K562 (cell line): Measurements from ENCODE around the gene CEMP1. TPM values are rescaled to one million over a fixed set of nuclear protein-coding genes. Genes with fewer than 3 reads are reported as not detected.

ENCODE experiments used
- ATAC-seq: fragments of 200-7000 bp; cut with Tn5 transposase; 3 replicates; pipeline ENCODE4 v1.9.1; 2020; ENCODE audit warnings: moderate library complexity
- BruUV-seq: library from RNA; stranded (reverse); fragments of 400-500 nt; replicated peaks from 2 replicates; lab custom pipeline; 2021; lab: Mats Ljungman, UMichigan
- CTCF ChIA-PET: fragments of 300-600 bp; formaldehyde crosslinking; extraction: SDS; loops from one replicate; lab custom pipeline; 2021; ENCODE audit warnings: low intra/inter-chr PET ratio; lab: Yijun Ruan, JAX
- POLR2A ChIA-PET: fragments of 300-600, 350-650 bp; sonication (Branson Sonifier 250); formaldehyde crosslinking; extraction: SDS; loops from one replicate; lab custom pipeline; 2021; ENCODE audit warnings: antibody characterized with exemption, inconsistent platforms; lab: Yijun Ruan, JAX
- DNase-seq, 4 experiments: peaks; one replicate each; pipeline versions ENCODE4 v3.0.0 to v3.0.0-alpha.2; 2011 to 2018; ENCODE audit warnings: low spot score in 3 of 4, mixed read lengths in 3 of 4; ENCODE audit errors: extremely low read depth in 1 of 4
- FAIRE-seq: peaks from 2 replicates; lab custom pipeline; 2011; peaks lifted over from hg19 to GRCh38; lab: Jason Lieb, UNC
- H2AFZ ChIP-seq: 2 replicates; pipeline ENCODE4 v1.6.0; 2011; ENCODE audit warnings: low read depth, low read length, control low read depth, inconsistent platforms
- H3K27ac ChIP-seq: fragments of 200-600 bp; 3 replicates; pipeline ENCODE4 v1.8.0; 2011; ENCODE audit warnings: low read depth, mild to moderate bottlenecking, control low read depth, inconsistent platforms, low read length, moderate library complexity, mixed read lengths; ENCODE audit errors: extremely low read depth
- H3K27me3 ChIP-seq, 2 experiments: fragments of 300-600 bp in 1 of 2; 2 replicates in 1 of 2; 3 replicates in 1 of 2; pipeline versions ENCODE4 v1.6.0 to v1.8.0; 2011; ENCODE audit warnings: inconsistent platforms in 2 of 2, low read length in 2 of 2, mild to moderate bottlenecking in 1 of 2, mixed read lengths in 1 of 2, moderate library complexity in 1 of 2; ENCODE audit not compliant: control insufficient read depth in 2 of 2, insufficient read depth in 2 of 2
- H3K36me3 ChIP-seq: fragments of 300-600 bp; 3 replicates; pipeline ENCODE4 v1.8.0; 2011; ENCODE audit warnings: mild to moderate bottlenecking, low read length, inconsistent platforms; ENCODE audit not compliant: control insufficient read depth, insufficient read depth
- H3K4me1 ChIP-seq, 2 experiments: fragments of 200-600 bp in 1 of 2; replicated peaks in 1 of 2; 2 replicates in 1 of 2; 3 replicates in 1 of 2; pipeline versions ENCODE4 v1.5.1 to v1.8.0; 2011; ENCODE audit warnings: inconsistent platforms in 2 of 2, low read length in 2 of 2, mild to moderate bottlenecking in 1 of 2, mixed read lengths in 1 of 2, moderate library complexity in 1 of 2; ENCODE audit not compliant: control insufficient read depth in 2 of 2, insufficient read depth in 2 of 2
- H3K4me2 ChIP-seq: 2 replicates; pipeline ENCODE4 v1.6.1; 2011; ENCODE audit warnings: low read length, control low read depth, inconsistent platforms, mixed read lengths; ENCODE audit not compliant: insufficient read depth
- H3K4me3 ChIP-seq: fragments of 200-600 bp; sonication (generic), shearing (Covaris generic); 2 replicates; pipeline ENCODE4 v1.5.1; 2016; ENCODE audit warnings: control low read depth, inconsistent platforms
- H3K79me2 ChIP-seq: fragments of 200-600 bp; 3 replicates; pipeline ENCODE4 v1.8.0; 2011; ENCODE audit warnings: low read length, inconsistent platforms; ENCODE audit not compliant: control insufficient read depth, insufficient read depth
- H3K9ac ChIP-seq, 2 experiments: 2 replicates each; pipeline versions ENCODE4 v1.6.0 to v1.6.1; 2011; ENCODE audit warnings: low read depth in 2 of 2, low read length in 2 of 2, control low read depth in 1 of 2, inconsistent platforms in 1 of 2, mild to moderate bottlenecking in 1 of 2, mixed read lengths in 1 of 2; ENCODE audit not compliant: insufficient read depth in 1 of 2
- H3K9me1 ChIP-seq: one replicate; pipeline ENCODE4 v1.6.0; 2011; ENCODE audit warnings: inconsistent platforms, mild to moderate bottlenecking, low read length, moderate library complexity; ENCODE audit not compliant: control insufficient read depth, insufficient read depth
- H3K9me3 ChIP-seq: replicated peaks from 2 replicates; pipeline ENCODE4 v1.5.1; 2011; ENCODE audit warnings: low read depth, low read length, inconsistent platforms; ENCODE audit not compliant: control insufficient read depth, insufficient read depth
- H4K20me1 ChIP-seq: replicated peaks from 2 replicates; pipeline ENCODE4 v1.6.1; 2011; ENCODE audit warnings: low read length, inconsistent platforms, mixed read lengths; ENCODE audit not compliant: control insufficient read depth, insufficient read depth
- CEBPG ChIP-seq, 3 experiments: fragments of 200-800 bp in 1 of 3; sonication (Bioruptor generic) in 1 of 3; sonication (generic) in 1 of 3; formaldehyde crosslinking in 1 of 3; IDR thresholded peaks in 2 of 3; conservative IDR thresholded peaks in 1 of 3; 2 replicates each; pipeline versions ENCODE4 v1.6.1 to v1.8.0; 2016 to 2022; ENCODE audit warnings: missing compliant biosample characterization in 2 of 3, missing genetic modification characterization in 2 of 3, mild to moderate bottlenecking in 1 of 3, missing genetic modification reagents in 1 of 3
- CHD4 ChIP-seq: fragments of 200-600 bp; sonication (generic); IDR thresholded peaks from 3 replicates; pipeline ENCODE4 v1.6.1; 2012; ENCODE audit warnings: low read depth, mild to moderate bottlenecking, mixed read lengths, low read length, inconsistent platforms; ENCODE audit not compliant: insufficient read depth, insufficient replicate concordance, poor library complexity, severe bottlenecking
- CTBP1 ChIP-seq: fragments of 450-650 bp; IDR thresholded peaks from 2 replicates; pipeline ENCODE4 v1.6.1; 2016; ENCODE audit warnings: borderline replicate concordance
- CXXC5 ChIP-seq: fragments of 250-450 bp; sonication (Bioruptor Pico); IDR thresholded peaks from 2 replicates; pipeline ENCODE4 v1.8.0; 2022; ENCODE audit warnings: inconsistent platforms, mild to moderate bottlenecking, moderate library complexity
- DPF2 ChIP-seq: fragments of 450-650 bp; IDR thresholded peaks from 2 replicates; pipeline ENCODE4 v1.6.1; 2016
- EP300 ChIP-seq: IDR thresholded peaks from 2 replicates; pipeline ENCODE4 v1.6.1; 2012; ENCODE audit warnings: low read length, improper control_type of control experiment
- FOXJ3 ChIP-seq: sonication (generic); formaldehyde crosslinking; IDR thresholded peaks from 2 replicates; pipeline ENCODE4 v1.4.0; 2020; ENCODE audit warnings: mild to moderate bottlenecking, missing genetic modification reagents
- HDAC1 ChIP-seq, 2 experiments: fragments of 450-650 bp; IDR thresholded peaks; 2 replicates each; pipeline ENCODE4 v1.6.1; 2016 to 2017; ENCODE audit warnings: inconsistent platforms in 1 of 2, mild to moderate bottlenecking in 1 of 2, moderate library complexity in 1 of 2
- HMGN3 ChIP-seq: IDR thresholded peaks from 2 replicates; pipeline ENCODE4 v1.6.1; 2011; ENCODE audit warnings: borderline replicate concordance, low read depth, mild to moderate bottlenecking, mixed read lengths, low read length; ENCODE audit not compliant: insufficient read length; ENCODE audit errors: extremely low read depth
- MTA3 ChIP-seq: fragments of 450-650 bp; formaldehyde crosslinking; IDR thresholded peaks from 2 replicates; pipeline ENCODE4 v1.6.1; 2017; ENCODE audit warnings: mild to moderate bottlenecking, borderline replicate concordance
- OTX1 ChIP-seq: fragments of 450-650 bp; formaldehyde crosslinking; IDR thresholded peaks from 2 replicates; pipeline ENCODE4 v1.4.0; 2022; ENCODE audit warnings: mild to moderate bottlenecking
- SRSF1 ChIP-seq: fragments of 200-400 bp; formaldehyde crosslinking; IDR thresholded peaks from 2 replicates; pipeline ENCODE4 v1.6.1; 2017; ENCODE audit warnings: mild to moderate bottlenecking, low read depth, low read length, moderate library complexity
- TBL1XR1 ChIP-seq, 2 experiments: IDR thresholded peaks; 2 replicates each; pipeline ENCODE4 v1.6.1; 2012; ENCODE audit warnings: improper control_type of control experiment in 2 of 2, low read length in 2 of 2, mild to moderate bottlenecking in 1 of 2
- TRIM24 ChIP-seq, 2 experiments: fragments of 450-650 bp; IDR thresholded peaks; 2 replicates each; pipeline ENCODE4 v1.6.1; 2016
- ZBTB7A ChIP-seq: IDR thresholded peaks from 2 replicates; pipeline ENCODE4 v1.6.1; 2011; ENCODE audit warnings: low read depth, mild to moderate bottlenecking, low read length, moderate library complexity, borderline replicate concordance; ENCODE audit not compliant: control insufficient read depth
- ZNF134 ChIP-seq: fragments of 250-450 bp; sonication (Bioruptor Pico); conservative IDR thresholded peaks from 2 replicates; pipeline ENCODE4 v1.4.0; 2020
- ZNF589 ChIP-seq: fragments of 200-800 bp; sonication (Bioruptor generic); IDR thresholded peaks from 2 replicates; pipeline ENCODE4 v1.6.1; 2016; ENCODE audit warnings: low read depth, missing genetic modification characterization, missing compliant biosample characterization
- WGBS: fragments of 100-300 bp; shearing (Covaris generic); methylation state at CpG from one replicate; pipeline ENCODE4 v1.1.6; 2016; ENCODE audit warnings: low coverage, mixed read lengths; ENCODE audit not compliant: insufficient coverage; ENCODE audit errors: missing lambda C conversion rate; 5-methylcytosine and 5-hydroxymethylcytosine counted together
- in situ Hi-C: fragments of 300-500 bp; cut with MboI; formaldehyde crosslinking; loops from 4 replicates; pipeline ENCODE4 v1.15.0; 2018; ENCODE audit warnings: inconsistent platforms, mixed read lengths
- intact Hi-C: fragments of 100-400 bp; cut with micrococcal nuclease; formaldehyde crosslinking; loops from 2 replicates; pipeline ENCODE4 v1.14.2; 2022
- polyA plus RNA-seq, 8 experiments: library from polyadenylated mRNA; depleted of rRNA in 4 of 8; stranded (reverse) in 5 of 8; unstranded in 3 of 8; fragments of >200 nt; fragmentation: Nextera tagmentation in 2 of 8; fragmentation: Illumina TruSeq in 1 of 8; extraction: Ambion mirVana in 2 of 8; extraction: Trizol in 1 of 8; gene quantifications; 2 replicates each; pipeline versions ENCODE4 v1.2.1 to v1.2.3, GENCODE V29; 2011 to 2014; ENCODE audit warnings: inconsistent platforms in 1 of 8, missing spikeins in 1 of 8
- total RNA-seq, 7 experiments: library from RNA; depleted of rRNA in 6 of 7; stranded (reverse); fragments of >200 nt in 6 of 7; fragmentation: Illumina TruSeq in 2 of 7; extraction: Trizol in 2 of 7; gene quantifications; 2 replicates each; pipeline versions ENCODE4 v1.2.1 to v1.2.3, GENCODE V29; 2011 to 2021; ENCODE audit warnings: low replicate concordance in 1 of 7
- TF ChIP-seq, protein P1 (sequence below): fragments of 450-650 bp; IDR thresholded peaks from one replicate; pipeline ENCODE4 v1.6.1; 2018; ENCODE audit warnings: mild to moderate bottlenecking, moderate library complexity; ENCODE audit not compliant: partially characterized antibody
- TF ChIP-seq, protein P2 (sequence below): sonication (generic); formaldehyde crosslinking; IDR thresholded peaks from 2 replicates; pipeline ENCODE4 v1.8.1; 2023; ENCODE audit warnings: mild to moderate bottlenecking, missing genetic modification reagents

The CEMP1 gene
- total and polyA plus RNA-seq, 9 of the 15 experiments (the other 6 are each of a cell fraction or from before 2014, with no cell fraction given), result 0.05 to 0.45 TPM; not detected in 7

DNA sequence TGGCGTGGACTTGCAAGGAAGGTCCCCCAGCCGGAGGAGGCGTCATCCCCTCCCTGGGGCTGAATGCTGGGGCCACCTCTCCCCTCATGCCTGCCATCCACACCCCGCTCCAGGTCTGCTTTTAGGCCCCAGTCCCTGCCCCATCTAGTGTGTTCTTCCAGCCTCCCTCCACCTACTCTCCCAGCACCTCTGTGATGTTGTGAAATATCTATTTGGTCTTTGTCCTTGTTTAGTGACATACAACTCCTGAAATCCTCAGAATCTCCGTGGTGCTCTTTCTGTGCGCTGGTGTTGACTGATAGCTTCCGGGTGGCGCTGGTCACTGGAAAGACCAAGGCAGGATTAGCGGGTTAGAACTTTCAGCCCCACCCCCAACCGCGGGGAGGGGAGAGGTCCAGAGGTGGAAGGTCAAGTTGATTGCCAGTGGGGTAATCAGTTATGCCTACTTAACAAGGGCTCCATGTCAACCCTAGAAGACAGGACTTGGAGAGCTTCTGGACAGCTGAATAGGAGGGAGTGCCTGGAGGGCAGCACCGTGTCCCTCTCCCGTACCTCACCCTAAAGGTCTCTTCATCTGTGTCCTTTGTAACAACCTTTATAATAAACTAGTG is 46.2 kb downstream of the CEMP1 start:
- peak overlapping the region; percentile 40 to 89 for H3K9ac ChIP-seq
- H3K4me1 ChIP-seq, result peaks cover 33 to 88% of the 10 kb centered on the region in 2 experiments
- FAIRE-seq (peak; percentile 89), DNase-seq (peak; percentile 65 to 85 (median 67)), ATAC-seq (peak; percentile 84)
- H3K79me2 ChIP-seq, result peaks cover 89% of the 10 kb centered on the region
- in situ Hi-C loops (no loop called here), intact Hi-C loops (no loop called here)
- no peak overlapping the region for H3K4me3 ChIP-seq
- CTCF ChIA-PET, result no interaction called here
- peak overlapping the region; percentile 70 for H3K4me2 ChIP-seq
- no peaks in the 10 kb centered on the region for H3K27me3 ChIP-seq
- POLR2A ChIA-PET, result interaction anchor here (0.6 to 1.6 kb wide), 7 partner anchors 9 to 520 kb away, joined by 3 to 7 read pairs (median 3); partner anchors contain the start of gene RPS2
- no peaks in the 10 kb centered on the region for H3K9me3 ChIP-seq
- H2AFZ ChIP-seq, result peak overlapping the region; percentile 34; the same call in 1 of the 2 replicates
- H3K36me3 ChIP-seq, result peaks cover 49% of the 10 kb centered on the region; the same call in 2 of the 3 replicates
- no peaks in the 10 kb centered on the region for H3K9me1 ChIP-seq
- H4K20me1 ChIP-seq, result peaks cover 5% of the 10 kb centered on the region; the same call in 1 of the 2 replicates
- 20% methylated on average over 13 of the region's 13 CpGs for WGBS
- BruUV-seq, result no TSS peak
- peak overlapping the region; percentile 68 for H3K27ac ChIP-seq
- TF ChIP-seq OTX1 (CRISPR knock-in tag), result no peak
- TF ChIP-seq CEBPG (CRISPR knock-in tag; IDR thresholded peaks at IDR 0.05), result no peak
- TF ChIP-seq CEBPG (tag; conservative IDR thresholded peaks at IDR 0.05 in 1 of 2, IDR thresholded peaks at IDR 0.05 in 1 of 2), result peak in 1 of 2 experiments; percentile 83; a peak in 2 of 4 replicates
- 0 out of 2 replicates have a peak, but pooled peaks have one; percentile 16 for TF ChIP-seq MTA3
- 0 out of 2 replicates have a peak, but pooled peaks have one; percentile 14 for TF ChIP-seq CTBP1
- no peak for TF ChIP-seq TBL1XR1 (IDR thresholded peaks at IDR 0.05; ENCODE audit: low read length in 2 of 2)
- TF ChIP-seq ZBTB7A, result 0 out of 2 replicates have a peak, but pooled peaks have one; percentile 30
- no peak for TF ChIP-seq SRSF1
- TF ChIP-seq, protein P1, sequence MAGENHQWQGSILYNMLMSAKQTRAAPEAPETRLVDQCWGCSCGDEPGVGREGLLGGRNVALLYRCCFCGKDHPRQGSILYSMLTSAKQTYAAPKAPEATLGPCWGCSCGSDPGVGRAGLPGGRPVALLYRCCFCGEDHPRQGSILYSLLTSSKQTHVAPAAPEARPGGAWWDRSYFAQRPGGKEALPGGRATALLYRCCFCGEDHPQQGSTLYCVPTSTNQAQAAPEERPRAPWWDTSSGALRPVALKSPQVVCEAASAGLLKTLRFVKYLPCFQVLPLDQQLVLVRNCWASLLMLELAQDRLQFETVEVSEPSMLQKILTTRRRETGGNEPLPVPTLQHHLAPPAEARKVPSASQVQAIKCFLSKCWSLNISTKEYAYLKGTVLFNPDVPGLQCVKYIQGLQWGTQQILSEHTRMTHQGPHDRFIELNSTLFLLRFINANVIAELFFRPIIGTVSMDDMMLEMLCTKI, result no peak
- TF ChIP-seq DPF2, result peak; percentile 62
- TF ChIP-seq FOXJ3 (CRISPR knock-in tag), result no peak
- TF ChIP-seq CXXC5 (CRISPR knock-in tag), result peak; percentile 58
- TF ChIP-seq, protein P2, sequence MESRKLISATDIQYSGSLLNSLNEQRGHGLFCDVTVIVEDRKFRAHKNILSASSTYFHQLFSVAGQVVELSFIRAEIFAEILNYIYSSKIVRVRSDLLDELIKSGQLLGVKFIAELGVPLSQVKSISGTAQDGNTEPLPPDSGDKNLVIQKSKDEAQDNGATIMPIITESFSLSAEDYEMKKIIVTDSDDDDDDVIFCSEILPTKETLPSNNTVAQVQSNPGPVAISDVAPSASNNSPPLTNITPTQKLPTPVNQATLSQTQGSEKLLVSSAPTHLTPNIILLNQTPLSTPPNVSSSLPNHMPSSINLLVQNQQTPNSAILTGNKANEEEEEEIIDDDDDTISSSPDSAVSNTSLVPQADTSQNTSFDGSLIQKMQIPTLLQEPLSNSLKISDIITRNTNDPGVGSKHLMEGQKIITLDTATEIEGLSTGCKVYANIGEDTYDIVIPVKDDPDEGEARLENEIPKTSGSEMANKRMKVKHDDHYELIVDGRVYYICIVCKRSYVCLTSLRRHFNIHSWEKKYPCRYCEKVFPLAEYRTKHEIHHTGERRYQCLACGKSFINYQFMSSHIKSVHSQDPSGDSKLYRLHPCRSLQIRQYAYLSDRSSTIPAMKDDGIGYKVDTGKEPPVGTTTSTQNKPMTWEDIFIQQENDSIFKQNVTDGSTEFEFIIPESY (CRISPR knock-in tag), result no peak
- TF ChIP-seq TRIM24 (IDR thresholded peaks at IDR 0.05), result 0 out of 4 replicates have a peak, but pooled peaks of 1 of the 2 experiments have one; percentile 16
- 0 out of 2 replicates have a peak, but pooled peaks have one; percentile 31 for TF ChIP-seq ZNF589
- no peak for TF ChIP-seq ZNF134
- TF ChIP-seq CHD4, result no peak
- TF ChIP-seq EP300, result peak; percentile 49
- peak in 1 of 2 experiments; percentile 21; a peak in 2 of 4 replicates for TF ChIP-seq HDAC1 (IDR thresholded peaks at IDR 0.05)
- TF ChIP-seq HMGN3, result no peak
